Stimulated activated CD4-positive, alpha-beta T cell treated with anti-CD3 and anti-CD28 coated beads, Interleukin-12 subunit alpha, Interleukin-12 subunit beta, amount 100 ng/mL, for 24 hours (primary cell): ENCODE data around the gene PLXND1.

Experiments used
- DNase-seq, 2 experiments: peaks; one replicate each; pipeline ENCODE4 v3.0.0-alpha.2; 2020; ENCODE audit warnings: low read depth in 2 of 2

PLXND1 gene

GRCh38 chr3:129628169-129628522 lies 21.7 kb upstream of the PLXND1 start:
- no peak for DNase-seq

DNA sequence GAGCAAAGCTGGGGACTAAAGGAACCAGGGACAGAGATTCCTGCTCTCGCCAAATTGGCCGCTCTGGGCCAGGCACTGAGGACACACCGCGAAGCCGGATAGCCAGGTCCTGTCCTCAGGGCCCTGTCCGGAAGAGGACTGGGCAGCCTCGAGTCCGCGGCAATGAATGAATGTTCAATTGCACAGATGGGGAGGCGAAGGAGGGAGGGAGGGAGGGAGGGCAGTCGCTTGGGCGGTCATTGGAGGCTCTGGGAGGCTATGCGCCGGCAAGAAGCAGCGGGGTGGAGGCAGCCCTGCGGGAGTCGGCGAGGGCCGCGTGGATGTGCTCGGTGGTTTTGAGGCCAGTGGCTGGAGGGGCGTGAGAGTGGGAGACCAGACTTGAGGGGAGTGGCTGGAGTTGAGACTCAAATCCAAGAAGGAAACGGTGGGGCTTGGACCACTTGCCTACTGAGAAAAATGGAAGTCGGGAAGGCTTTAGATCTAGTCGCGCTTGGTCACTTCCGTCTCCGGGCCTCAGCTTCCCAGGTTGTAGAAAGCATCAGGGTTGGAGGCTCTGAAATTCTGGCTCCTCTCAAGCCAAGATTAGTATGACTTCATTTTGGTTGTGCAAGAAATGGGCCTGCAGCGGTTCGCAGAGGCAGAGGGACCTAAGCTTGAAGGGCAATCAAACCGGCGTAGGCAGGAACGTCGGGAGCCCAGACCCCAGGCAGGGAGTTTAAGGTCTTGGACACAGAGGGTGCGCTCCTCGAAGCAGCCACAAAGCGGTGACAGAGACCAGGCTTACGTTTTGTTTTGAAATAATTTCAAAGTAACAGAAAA lies 21.1 kb upstream of the PLXND1 start:
- peak; percentile 33 to 50 for DNase-seq

DNA sequence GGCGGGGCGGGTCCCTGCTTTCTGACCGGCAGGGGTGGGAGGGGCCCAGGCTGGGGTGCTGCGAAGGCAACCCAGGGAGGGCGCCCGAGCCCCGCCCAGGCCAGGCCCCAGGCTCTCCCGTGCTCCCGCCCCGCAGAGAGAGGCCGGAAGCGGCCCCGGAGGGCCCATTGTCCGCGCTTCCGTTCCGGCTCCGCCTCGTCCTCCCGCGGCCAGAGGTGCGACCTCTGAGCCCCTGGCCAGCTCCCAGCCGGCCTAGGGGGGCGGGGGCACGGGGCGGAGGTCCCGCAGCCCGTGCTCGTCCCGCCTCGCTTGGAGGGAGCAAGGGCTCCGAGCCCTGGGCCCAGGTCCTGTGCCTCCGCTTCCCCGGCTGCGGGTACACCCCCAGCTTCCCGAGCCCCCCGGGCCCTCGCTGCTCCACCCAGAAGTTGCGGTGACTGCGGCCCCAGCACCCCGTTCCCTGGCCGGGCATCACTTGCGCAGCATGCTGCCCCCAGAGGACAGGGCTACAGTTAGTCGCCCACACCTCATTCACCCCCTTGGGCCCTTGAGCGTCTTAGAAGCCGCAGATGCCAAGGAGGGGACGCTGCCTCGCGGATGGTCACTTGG lies 20.4 kb upstream of the PLXND1 start:
- peak in 1 of 2 experiments; percentile 82 for DNase-seq

GRCh38 chr3:129625072-129625874 lies 18.8 kb upstream of the PLXND1 start:
- no peak for DNase-seq

DNA sequence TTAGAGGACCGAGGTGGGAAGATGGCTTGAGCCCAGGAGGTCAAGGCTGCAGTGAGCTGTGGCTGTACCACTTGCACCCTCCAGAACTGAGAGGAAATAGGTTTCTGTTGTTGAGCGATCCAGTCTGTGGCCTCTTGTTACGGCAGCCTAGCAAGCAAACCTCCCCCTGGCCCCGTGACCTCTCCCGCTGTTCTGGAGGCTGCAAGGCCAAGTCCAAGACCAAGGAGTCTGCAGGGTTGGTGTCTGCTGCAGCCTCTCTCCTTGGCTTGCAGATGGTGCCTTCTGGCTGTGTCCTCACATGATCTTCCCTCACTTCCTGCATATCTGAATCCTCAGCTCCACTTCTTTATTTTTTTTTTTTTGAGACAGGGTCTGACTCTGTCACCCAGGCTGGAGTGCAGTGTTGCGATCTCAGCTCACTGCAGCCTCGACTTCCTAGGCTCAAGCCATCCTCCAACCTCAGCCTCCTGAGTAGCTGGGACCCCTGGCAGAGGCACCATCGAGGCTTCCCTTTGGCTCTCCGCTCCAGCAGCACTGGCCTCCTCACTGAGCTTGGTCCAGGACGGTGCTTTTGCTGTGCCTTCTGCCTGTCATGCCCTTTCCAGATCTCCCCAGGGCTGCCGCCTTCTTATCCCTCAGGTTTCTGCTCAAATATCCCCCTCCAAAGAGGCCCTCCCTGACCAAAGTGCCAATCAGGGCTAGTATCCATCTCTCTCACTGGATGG lies 18.0 kb upstream of the PLXND1 start:
- no peak for DNase-seq

GRCh38 chr3:129623447-129624118 lies 17.1 kb upstream of the PLXND1 start:
- no peak for DNase-seq

GRCh38 chr3:129622933-129623332 lies 16.5 kb upstream of the PLXND1 start:
- no peak for DNase-seq

DNA sequence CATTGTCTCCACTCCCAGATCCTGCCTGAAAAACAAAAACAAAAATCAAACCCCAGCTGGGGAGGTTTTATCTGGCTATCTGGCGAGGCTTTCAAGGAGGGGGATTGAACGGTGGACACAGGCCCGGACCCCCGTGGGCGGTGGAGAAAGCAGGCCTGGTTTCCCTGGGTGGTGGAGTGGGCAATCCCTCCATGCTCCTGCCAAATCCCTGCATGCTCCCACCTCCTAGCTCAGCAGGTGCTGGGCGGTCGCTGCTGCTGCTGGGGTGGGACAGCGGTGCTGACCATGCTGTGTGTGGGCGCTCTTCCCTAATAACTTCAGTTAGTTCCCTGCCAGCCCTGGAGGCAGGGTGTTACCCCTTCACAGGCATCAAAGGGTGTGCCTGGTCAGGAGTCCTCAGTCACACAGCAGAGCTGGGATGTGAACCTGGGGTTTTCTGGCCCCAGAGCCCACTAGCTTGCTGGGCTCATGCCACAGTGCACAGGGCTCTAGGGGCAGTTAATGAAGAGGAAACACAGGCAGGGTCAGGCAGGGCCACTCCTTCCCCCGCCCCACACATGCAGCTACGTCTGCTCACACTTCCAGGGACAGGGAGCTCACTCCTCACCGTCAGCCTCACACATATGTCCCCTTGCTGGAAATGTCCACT lies 15.9 kb upstream of the PLXND1 start:
- DNase-seq: no peak

DNA sequence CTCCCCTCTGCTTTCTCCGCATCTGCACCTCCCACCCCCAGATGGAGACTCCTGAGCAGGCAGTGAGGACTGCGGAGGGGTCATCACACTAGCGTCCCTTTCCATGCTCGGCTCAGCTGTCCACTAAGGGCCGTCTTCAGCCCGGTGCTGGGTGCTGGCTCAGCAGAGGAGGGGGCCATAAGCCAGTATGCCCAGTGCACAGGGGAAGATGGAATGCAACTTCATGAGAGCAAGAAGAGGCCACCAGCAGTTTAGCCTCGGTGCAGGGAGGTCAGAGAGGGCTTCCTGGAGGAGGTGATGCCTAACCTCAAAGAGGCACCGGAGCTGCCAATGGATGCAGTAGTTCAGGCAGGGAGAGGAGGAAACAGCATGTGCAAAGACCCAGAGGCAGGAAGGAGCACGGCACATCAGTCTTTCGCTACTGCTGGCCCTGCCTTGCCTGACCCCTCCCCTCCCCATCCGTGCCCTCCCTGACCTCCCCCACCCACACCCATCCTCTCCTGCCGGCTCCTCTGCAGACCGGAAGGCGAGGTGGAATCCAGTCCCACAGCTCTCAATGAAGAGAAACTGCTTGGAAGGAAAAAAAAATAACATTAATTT lies 15.2 kb upstream of the PLXND1 start:
- no peak for DNase-seq

- no peak for DNase-seq
Observed at GRCh38 chr3:129620828-129621559, 14.5 kb upstream of the PLXND1 start.

DNA sequence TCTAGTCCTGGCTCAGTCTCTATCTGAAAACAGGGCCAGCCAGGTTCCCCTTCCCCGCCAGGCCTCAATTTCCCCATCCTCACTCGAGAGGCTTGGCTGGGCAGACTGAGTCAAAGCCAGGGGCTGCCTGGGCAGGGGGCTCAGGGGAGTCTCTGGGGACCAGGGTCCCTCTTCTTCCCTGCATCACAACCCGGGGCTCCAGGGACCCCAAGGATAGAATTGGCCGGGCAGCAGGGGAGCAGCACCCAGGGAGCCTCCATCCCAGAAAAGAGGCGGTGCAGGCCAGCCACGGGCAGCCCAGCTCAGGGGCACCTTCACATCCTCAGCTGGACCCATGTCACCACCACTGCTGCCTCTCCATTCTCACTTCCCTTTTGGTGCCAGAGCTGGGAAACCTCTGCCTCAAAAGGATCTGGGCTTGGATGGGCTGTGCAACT lies 13.3 kb upstream of the PLXND1 start:
- no peak for DNase-seq

GRCh38 chr3:129618901-129619671 lies 12.6 kb upstream of the PLXND1 start:
- DNase-seq: no peak

DNA sequence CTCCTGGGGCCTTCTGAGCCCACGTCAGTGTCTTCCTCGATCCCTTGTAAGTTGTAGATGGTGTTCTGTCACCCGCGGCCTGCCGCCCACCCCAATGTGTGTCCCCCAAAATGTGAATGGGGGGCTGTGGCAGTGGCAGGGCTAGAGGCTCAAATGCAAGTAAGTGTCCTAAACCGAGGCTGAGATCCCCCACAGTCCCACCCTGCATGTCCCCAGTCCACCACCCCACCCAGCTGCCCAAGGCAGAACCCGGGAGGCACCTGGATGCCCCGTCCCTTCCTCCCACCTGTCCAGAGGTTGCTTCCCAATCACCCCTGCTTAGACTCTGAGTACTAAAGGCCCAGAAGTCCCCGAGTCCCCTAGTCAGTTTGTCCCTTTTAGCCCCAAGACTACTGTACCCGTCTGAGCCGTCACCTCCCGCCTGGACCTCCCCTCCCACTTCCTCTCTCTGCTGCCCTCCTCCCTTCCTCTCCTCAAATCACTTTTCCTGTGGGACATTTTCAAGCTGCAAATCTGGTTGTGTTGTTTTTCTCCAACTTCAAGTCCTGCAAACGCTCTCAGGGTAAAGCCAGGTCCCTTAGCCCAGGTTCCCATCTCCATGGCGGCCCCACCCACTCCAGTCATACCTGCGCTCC lies 11.8 kb upstream of the PLXND1 start:
- DNase-seq: no peak

- DNase-seq: no peak
Observed at GRCh38 chr3:129617381-129618185, 11.1 kb upstream of the PLXND1 start.

DNA sequence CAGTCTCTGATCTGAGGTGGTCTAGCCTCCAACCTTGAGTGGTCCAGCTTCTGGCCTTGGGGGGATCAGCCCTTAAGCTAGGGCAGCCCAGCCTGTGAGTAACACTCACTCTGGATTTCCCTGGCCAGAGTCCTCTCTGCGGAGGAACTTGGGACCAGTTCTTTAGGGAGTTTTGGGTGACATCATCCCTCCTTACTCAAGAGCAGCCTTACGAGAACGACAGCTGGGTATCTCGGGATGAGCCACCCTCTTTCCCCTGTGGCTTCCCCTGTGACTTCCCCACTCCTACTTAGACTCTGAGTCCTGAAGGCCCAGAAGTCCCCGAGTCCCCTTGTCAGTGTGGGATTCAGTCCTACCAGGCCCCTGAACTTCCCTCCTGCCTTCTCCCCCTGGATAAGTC lies 10.2 kb upstream of the PLXND1 start:
- no peak for DNase-seq

DNA sequence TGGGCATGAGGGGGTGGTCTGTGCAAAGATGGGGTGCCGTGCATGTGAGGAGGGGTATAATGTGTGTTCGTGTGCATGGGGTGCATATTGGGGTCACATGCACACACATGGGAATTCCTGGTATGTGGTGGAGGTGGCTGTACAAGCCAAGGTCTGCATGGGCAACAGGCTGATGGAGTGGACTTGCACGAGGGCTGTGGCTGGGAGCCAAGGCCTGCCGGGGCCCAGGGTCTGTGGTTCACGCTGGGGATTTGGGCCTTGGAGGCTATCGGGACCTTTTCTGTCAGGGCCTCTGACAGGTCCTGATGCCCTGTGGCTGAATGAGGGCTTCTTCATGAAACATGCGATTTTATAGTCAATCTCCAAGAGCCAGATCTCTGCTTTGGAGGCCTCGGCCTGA lies 9.8 kb upstream of the PLXND1 start:
- DNase-seq: no peak

DNA sequence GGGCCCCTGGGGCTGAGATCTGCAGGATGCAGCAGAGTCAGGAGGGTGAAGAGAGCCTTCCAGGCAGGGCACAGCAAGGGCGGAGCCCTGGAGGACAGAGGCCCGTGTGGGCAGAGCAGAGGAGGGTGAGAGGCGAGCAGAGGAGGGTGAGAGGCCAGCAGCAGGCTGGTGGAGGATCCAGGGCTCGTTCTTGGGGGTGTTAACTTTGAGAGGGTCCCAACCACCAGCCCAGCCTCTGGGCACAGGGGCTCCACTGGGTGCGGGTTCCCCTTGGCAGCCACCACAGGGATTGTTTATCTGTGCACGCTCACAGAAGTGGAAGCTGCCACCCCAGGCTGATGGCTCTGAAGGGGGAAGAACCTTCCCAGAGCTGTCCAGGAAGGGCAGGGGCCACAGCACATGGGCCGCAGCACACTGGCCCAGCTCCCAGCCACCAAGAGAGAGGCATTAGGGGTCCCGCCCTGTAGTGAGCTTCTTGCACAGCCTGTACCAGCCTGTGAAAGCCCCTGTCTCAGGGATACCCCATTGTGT lies 9.3 kb upstream of the PLXND1 start:
- no peak for DNase-seq
